Measurements from ENCODE around the gene C1QTNF5. TPM values are rescaled to one million over a fixed set of nuclear protein-coding genes. Genes with fewer than 3 reads are reported as not detected.

Gene C1QTNF5
- total and polyA plus RNA-seq, 2 donors (not counting 1 experiment from before 2014, with no cell fraction given): not detected

GRCh38 chr11:119344291-119345010 is 3.8 kb upstream of the C1QTNF5 start:
- ChIA-PET POLR2A (no interaction called here), CTCF (interaction anchor here (1.0 to 1.4 kb wide), 2 partner anchors 11 to 12 kb away, joined by 4 to 9 read pairs; no protein-coding TSS in a partner anchor)
- Mint-ChIP-seq H3K4me3 (no peak overlapping the region), H3K4me1 (peaks cover 14% of the 10 kb centered on the region), H3K27me3 (peaks cover 58% of the 10 kb centered on the region), H3K27ac (no peak overlapping the region), H3K9me3 (ENCODE audit: insufficient read depth) (no peaks in the 10 kb centered on the region)
- Histone ChIP-seq H3K36me3 (replicated peaks in 1 of 2; ENCODE audit: control extremely low read depth in 1 of 2, control insufficient read depth in 1 of 2, extremely low read depth in 1 of 2, insufficient read depth in 2 of 2, low read length in 1 of 2) (no peaks in the 10 kb centered on the region), H3K27me3 (replicated peaks in 1 of 4; ENCODE audit: control extremely low read depth in 1 of 4, control insufficient read depth in 3 of 4, insufficient read depth in 4 of 4, low read length in 3 of 4) (peaks cover 0 to 53% (median 25%) of the 10 kb centered on the region in 4 experiments), H4K20me1 (ENCODE audit: control insufficient read depth, insufficient read depth, low read length, poor library complexity, severe bottlenecking) (no peaks in the 10 kb centered on the region), H2AFZ (ENCODE audit: insufficient read depth, low read depth, low read length, poor library complexity, severe bottlenecking) (no peak overlapping the region), H3K9me3 (ENCODE audit: control extremely low read depth in 1 of 3, control insufficient read depth in 2 of 3, insufficient read depth in 1 of 3, low read length in 2 of 3) (peaks cover 0 to 3% (median 0%) of the 10 kb centered on the region in 3 donors), H3K4me1 (ENCODE audit: control insufficient read depth in 2 of 2, insufficient read depth in 2 of 2, low read length in 2 of 2) (peaks cover 23 to 25% of the 10 kb centered on the region in 2 donors), H3K79me2 (ENCODE audit: control insufficient read depth, insufficient read depth, low read length) (no peaks in the 10 kb centered on the region), H3K9ac (ENCODE audit: low read length) (no peak overlapping the region), H3K27ac (ENCODE audit: low read length in 2 of 2) (no peak overlapping the region), H3K4me3 (ENCODE audit: control extremely low read depth in 1 of 5, extremely low read depth in 1 of 5, insufficient read depth in 1 of 5, low read depth in 2 of 5, low read length in 4 of 5) (no peak overlapping the region), H3K4me2 (replicated peaks; ENCODE audit: low read depth, low read length, poor library complexity, severe bottlenecking) (no peak overlapping the region)
- intact Hi-C loops (cut with micrococcal nuclease): no loop called here
- WGBS (ENCODE audit: insufficient coverage): 69% methylated on average over 9 of the region's 14 CpGs
- no peak for TF ChIP-seq CTCF (IDR thresholded peaks at IDR 0.05)
- ATAC-seq (ENCODE audit: low read depth) (no peak), DNase-seq (no peak)

GRCh38 chr11:119343726-119344125 is 3.0 kb upstream of the C1QTNF5 start:
- Histone ChIP-seq H3K9ac (ENCODE audit: low read length) (no peak overlapping the region), H3K27me3 (replicated peaks in 1 of 4; ENCODE audit: control extremely low read depth in 1 of 4, control insufficient read depth in 3 of 4, insufficient read depth in 4 of 4, low read length in 3 of 4) (peaks cover 0 to 60% (median 30%) of the 10 kb centered on the region in 4 experiments), H3K4me3 (ENCODE audit: control extremely low read depth in 1 of 5, extremely low read depth in 1 of 5, insufficient read depth in 1 of 5, low read depth in 2 of 5, low read length in 4 of 5) (no peak overlapping the region), H3K27ac (ENCODE audit: low read length in 2 of 2) (no peak overlapping the region), H2AFZ (ENCODE audit: insufficient read depth, low read depth, low read length, poor library complexity, severe bottlenecking) (no peak overlapping the region), H3K4me2 (replicated peaks; ENCODE audit: low read depth, low read length, poor library complexity, severe bottlenecking) (no peak overlapping the region), H3K36me3 (replicated peaks in 1 of 2; ENCODE audit: control extremely low read depth in 1 of 2, control insufficient read depth in 1 of 2, extremely low read depth in 1 of 2, insufficient read depth in 2 of 2, low read length in 1 of 2) (no peaks in the 10 kb centered on the region), H3K9me3 (ENCODE audit: control extremely low read depth in 1 of 3, control insufficient read depth in 2 of 3, insufficient read depth in 1 of 3, low read length in 2 of 3) (peaks cover 0 to 3% (median 0%) of the 10 kb centered on the region in 3 donors), H3K79me2 (ENCODE audit: control insufficient read depth, insufficient read depth, low read length) (no peaks in the 10 kb centered on the region), H4K20me1 (ENCODE audit: control insufficient read depth, insufficient read depth, low read length, poor library complexity, severe bottlenecking) (peaks cover 3% of the 10 kb centered on the region), H3K4me1 (ENCODE audit: control insufficient read depth in 2 of 2, insufficient read depth in 2 of 2, low read length in 2 of 2) (peaks cover 25 to 31% of the 10 kb centered on the region in 2 donors)
- WGBS (ENCODE audit: insufficient coverage): 94% methylated on average over 4 of the region's 7 CpGs
- Mint-ChIP-seq H3K27ac (no peak overlapping the region), H3K27me3 (peaks cover 65% of the 10 kb centered on the region), H3K4me3 (no peak overlapping the region), H3K9me3 (ENCODE audit: insufficient read depth) (no peaks in the 10 kb centered on the region), H3K4me1 (peaks cover 17% of the 10 kb centered on the region)
- no peak for TF ChIP-seq CTCF (IDR thresholded peaks at IDR 0.05)
- TF ChIP-seq EZH2 (IDR thresholded peaks at IDR 0.05; ENCODE audit: borderline replicate concordance, insufficient read depth, low read depth, low read length, poor library complexity, severe bottlenecking): no peak
- DNase-seq (no peak), ATAC-seq (ENCODE audit: low read depth) (no peak)
- ChIA-PET POLR2A (no interaction called here), CTCF (interaction anchor here (1.4 kb wide), 1 partner anchor 12 kb away, joined by 9 read pairs; no protein-coding TSS in a partner anchor)
- intact Hi-C loops (cut with micrococcal nuclease): no loop called here

All from B cell (primary cell).